ENCODE measurements around the gene INPP4B.

DNA sequence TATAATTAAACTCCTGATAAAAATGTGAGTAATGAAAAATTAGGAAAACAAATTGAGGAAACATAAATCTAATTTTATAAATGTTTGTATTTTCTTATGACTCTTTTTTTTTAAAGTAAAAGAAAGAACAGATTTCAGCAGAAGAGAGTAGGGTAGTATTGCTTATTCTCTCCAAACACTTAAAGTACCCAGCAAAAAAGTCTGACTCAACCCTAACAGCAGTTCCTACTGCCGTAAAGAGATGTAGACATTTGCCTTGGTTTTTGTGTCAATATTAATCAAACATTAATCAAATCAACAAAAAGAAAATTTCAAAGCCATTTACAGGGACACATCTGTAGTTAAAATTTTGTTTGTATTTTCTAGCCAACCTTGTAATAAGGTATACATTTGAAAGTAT is 701.3 kb downstream of the INPP4B start:
- no peak for TF ChIP-seq POLR2A (IDR thresholded peaks at IDR 0.05; ENCODE audit: low read depth, low read length)
- TF ChIP-seq POLR2AphosphoS5 (IDR thresholded peaks at IDR 0.05; ENCODE audit: low read depth, low read length), result no peak
- TF ChIP-seq PAX5 (IDR thresholded peaks at IDR 0.05; ENCODE audit: insufficient read depth, low read length, severe bottlenecking), result no peak
- no peak for TF ChIP-seq TAF1 (IDR thresholded peaks at IDR 0.05; ENCODE audit: low read depth, low read length)

Measured in GM12891 (cell line).